NT2/D1 (cell line): ENCODE data around the gene AICDA.
"Not testable (repeated sequence)": the region's sequence is repeated elsewhere in the genome, so short reads cannot be mapped to it uniquely, and the experiment has no call there.

Experiments
- DNase-seq: peaks from one replicate; pipeline ENCODE4 v3.0.0-alpha.2; 2011; ENCODE audit warnings: low read depth, low spot score
- H3K27me3 ChIP-seq: 2 replicates; pipeline ENCODE4 v1.6.0; 2011; ENCODE audit warnings: mild to moderate bottlenecking; ENCODE audit not compliant: insufficient read length, insufficient read depth
- H3K36me3 ChIP-seq: 2 replicates; pipeline ENCODE4 v1.6.1; 2011; ENCODE audit warnings: mild to moderate bottlenecking, low read length, mixed read lengths; ENCODE audit not compliant: insufficient read depth, insufficient read length
- H3K4me1 ChIP-seq: 2 replicates; pipeline ENCODE4 v1.5.1; 2011; ENCODE audit not compliant: insufficient read depth, insufficient read length
- H3K4me3 ChIP-seq: 2 replicates; pipeline ENCODE4 v1.5.1; 2011; ENCODE audit warnings: low read depth; ENCODE audit not compliant: insufficient read length
- H3K9ac ChIP-seq: 2 replicates; pipeline ENCODE4 v1.6.0; 2011; ENCODE audit warnings: low read depth; ENCODE audit not compliant: insufficient read length
- H3K9me3 ChIP-seq: 2 replicates; pipeline ENCODE4 v1.5.1; 2011; ENCODE audit warnings: mild to moderate bottlenecking, low read length; ENCODE audit not compliant: insufficient read depth
- SUZ12 ChIP-seq: IDR thresholded peaks from 2 replicates; pipeline ENCODE4 v1.6.1; 2011; ENCODE audit not compliant: insufficient read length, insufficient read depth; ENCODE audit errors: extremely low read depth
- YY1 ChIP-seq: IDR thresholded peaks from 2 replicates; pipeline ENCODE4 v1.6.1; 2011; ENCODE audit not compliant: insufficient read length, insufficient read depth
- ZNF274 ChIP-seq: IDR thresholded peaks from 2 replicates; pipeline ENCODE4 v1.6.1; 2011; ENCODE audit warnings: mild to moderate bottlenecking, low read depth, low read length

Gene AICDA

DNA sequence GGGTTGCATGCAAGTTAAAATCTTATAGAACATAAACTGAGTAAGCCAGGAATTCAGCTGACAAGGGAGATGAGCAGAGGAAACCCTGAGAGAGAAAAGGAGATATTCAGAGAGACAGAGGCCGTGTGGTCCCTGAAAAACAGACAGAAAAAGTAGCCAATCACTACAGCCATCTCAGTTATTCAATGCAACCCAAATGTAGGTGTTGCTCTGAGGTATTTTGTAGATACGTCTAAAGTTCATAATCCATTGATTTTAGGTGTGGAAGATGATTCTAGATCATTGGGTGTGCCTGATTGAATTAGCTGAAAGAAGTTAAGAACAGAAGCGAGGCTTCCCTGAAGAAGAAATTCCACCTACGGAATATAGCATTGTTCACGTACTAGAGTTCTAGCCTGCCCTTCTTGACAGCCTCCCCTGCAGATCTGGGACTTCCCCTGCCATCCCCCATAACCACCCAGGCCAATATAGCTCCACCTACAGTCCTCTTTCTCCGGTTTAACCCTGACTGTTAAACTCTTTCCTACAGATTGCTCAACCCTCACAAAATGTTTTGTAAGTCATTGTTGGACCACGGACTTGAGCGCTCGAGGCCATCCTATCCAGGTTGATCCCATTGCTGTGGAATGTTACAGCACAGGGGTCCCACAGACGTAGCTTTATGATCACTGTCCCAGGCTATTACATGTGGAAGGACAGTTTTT, 21.7 kb downstream of the AICDA start:
- no peaks in the 10 kb centered on the region for H3K4me1 ChIP-seq
- DNase-seq: no peak
- no peak overlapping the region for H3K9ac ChIP-seq
- no peaks in the 10 kb centered on the region for H3K36me3 ChIP-seq
- TF ChIP-seq SUZ12 (no peak), YY1 (no peak), ZNF274 (no peak)
- no peaks in the 10 kb centered on the region for H3K9me3 ChIP-seq
- no peak overlapping the region for H3K4me3 ChIP-seq
- no peaks in the 10 kb centered on the region for H3K27me3 ChIP-seq

DNA sequence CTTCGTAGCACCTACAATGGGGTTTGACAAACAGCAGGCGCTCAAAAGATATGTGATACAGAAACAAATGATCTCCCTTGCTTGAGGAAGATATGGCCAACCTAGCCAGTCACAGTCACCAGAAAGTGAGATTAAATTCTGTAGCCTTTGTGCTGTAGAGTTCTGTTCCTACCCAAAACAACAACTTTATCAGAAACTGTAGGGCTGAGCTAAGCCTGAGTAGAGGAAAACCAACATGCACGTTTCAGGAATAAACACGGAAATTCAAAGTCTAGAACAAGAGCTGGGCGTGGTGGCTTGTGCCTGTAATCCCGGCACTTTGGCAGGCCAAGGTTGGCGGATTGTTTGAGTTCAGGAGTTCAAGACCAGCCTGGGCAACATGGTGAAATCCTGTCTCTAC, 23.0 kb downstream of the AICDA start:
- no peaks in the 10 kb centered on the region for H3K27me3 ChIP-seq
- DNase-seq: no peak
- no peak overlapping the region for H3K9ac ChIP-seq
- H3K9me3 ChIP-seq: no peaks in the 10 kb centered on the region
- TF ChIP-seq YY1 (no peak), ZNF274 (no peak), SUZ12 (no peak)
- H3K4me1 ChIP-seq: no peaks in the 10 kb centered on the region
- no peak overlapping the region for H3K4me3 ChIP-seq
- H3K36me3 ChIP-seq: no peaks in the 10 kb centered on the region

DNA sequence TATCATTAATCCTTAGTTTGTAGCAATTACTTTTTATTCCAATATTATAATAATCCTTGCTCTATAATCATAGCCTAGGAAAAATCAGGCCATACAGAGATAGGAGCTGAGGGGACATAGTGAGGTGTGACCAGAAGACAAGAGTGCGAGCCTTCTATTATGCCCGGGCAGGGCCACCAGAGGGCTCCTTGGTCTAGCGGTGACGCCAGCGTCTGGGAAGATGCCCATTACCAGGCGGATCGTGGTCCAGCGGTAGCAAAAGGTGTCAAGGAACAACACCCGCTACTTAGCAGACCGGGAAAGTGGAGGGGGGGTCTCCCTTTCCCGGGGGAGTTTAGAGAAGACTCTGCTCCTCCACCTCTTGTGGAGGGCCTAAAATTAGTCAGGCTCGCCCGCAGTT, 28.2 kb downstream of the AICDA start:
- not testable (repeated sequence) for H3K9me3 ChIP-seq, H3K4me3 ChIP-seq, H3K36me3 ChIP-seq, H3K9ac ChIP-seq, DNase-seq, H3K4me1 ChIP-seq, H3K27me3 ChIP-seq

DNA sequence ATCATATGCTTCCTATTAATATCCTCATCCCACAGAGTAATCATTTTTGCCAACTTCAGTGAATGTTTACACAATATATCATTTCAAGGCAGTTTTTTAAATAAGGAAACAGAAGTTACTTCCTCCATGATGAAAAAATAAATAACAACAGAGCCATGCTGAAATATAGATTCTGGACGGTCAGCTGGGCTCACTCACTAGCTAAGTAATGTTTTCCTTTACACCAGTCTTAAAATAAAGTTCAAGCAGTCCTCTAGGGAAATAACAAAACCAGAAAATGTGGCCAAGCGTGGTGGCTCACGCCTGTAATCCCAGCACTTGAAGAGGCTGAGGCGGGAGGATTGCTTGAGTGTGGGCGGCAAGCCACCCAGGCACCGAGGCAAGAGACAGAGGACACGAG, 28.7 kb downstream of the AICDA start:
- Histone ChIP-seq H3K9ac (no peak overlapping the region), H3K9me3 (no peaks in the 10 kb centered on the region), H3K4me3 (no peak overlapping the region), H3K27me3 (no peaks in the 10 kb centered on the region), H3K4me1 (peaks cover 2% of the 10 kb centered on the region), H3K36me3 (no peaks in the 10 kb centered on the region)
- no peak for DNase-seq
- no peak for TF ChIP-seq ZNF274
- no peak for TF ChIP-seq SUZ12
- no peak for TF ChIP-seq YY1

DNA sequence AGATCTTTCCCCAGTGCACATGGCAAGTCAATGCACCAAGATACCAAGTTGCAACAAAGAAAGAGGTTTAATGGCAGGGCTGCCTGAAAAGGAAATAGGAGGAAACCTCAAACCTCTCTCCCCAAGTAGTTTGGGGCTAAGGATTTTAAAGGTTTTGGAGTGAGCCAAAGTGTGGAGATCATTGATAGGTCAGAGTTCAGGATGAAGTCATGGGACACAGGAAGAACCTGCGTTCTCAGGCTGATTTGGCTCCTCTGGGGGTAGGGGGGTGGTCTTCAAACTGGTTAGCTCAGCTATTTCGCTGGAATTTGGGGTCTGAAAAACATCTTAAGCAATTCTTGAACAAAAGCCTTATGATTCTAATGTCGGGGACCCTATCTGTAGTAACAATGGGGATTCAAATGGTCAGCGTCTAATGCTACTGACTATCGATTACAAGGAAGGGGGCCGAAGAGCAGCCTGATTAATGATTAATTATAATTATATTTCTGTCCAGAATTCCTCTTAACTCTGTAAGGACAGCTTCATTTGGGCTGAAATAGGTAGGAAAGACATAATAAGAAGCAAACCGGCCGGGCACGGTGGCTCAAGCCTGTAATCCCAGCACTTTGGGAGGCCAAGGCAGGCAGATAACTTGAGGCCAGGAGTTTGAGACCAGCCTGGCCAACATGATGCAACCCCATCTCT, 31.4 kb downstream of the AICDA start:
- Histone ChIP-seq H3K4me1 (peaks cover 2% of the 10 kb centered on the region), H3K9me3 (no peaks in the 10 kb centered on the region), H3K4me3 (no peak overlapping the region), H3K27me3 (no peaks in the 10 kb centered on the region), H3K36me3 (no peaks in the 10 kb centered on the region), H3K9ac (no peak overlapping the region)
- no peak for DNase-seq
- TF ChIP-seq SUZ12 (no peak), YY1 (no peak), ZNF274 (no peak)

DNA sequence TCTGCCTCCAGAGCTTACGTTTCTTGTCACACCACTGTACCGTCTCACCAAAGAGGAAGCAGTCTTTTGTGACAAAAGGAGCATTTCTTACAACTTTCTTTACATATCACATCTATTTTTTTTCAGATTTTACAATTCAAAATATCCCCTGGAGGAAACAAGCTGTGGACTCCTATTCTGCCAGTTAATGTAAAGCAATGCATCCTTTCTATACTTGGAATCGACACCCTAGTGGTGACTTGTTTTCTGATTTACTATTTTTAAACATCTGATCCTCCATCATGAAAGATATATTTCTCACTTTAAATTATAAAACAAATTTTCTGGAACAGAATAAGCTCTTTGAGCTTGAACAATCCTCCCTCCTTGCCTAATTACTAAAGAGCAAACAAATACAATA, 34.8 kb downstream of the AICDA start:
- H3K4me3 ChIP-seq: no peak overlapping the region
- H3K36me3 ChIP-seq: no peaks in the 10 kb centered on the region
- TF ChIP-seq YY1: no peak
- DNase-seq: no peak
- H3K9ac ChIP-seq: no peak overlapping the region
- no peaks in the 10 kb centered on the region for H3K27me3 ChIP-seq
- H3K4me1 ChIP-seq: peaks cover 2% of the 10 kb centered on the region
- H3K9me3 ChIP-seq: no peaks in the 10 kb centered on the region

DNA sequence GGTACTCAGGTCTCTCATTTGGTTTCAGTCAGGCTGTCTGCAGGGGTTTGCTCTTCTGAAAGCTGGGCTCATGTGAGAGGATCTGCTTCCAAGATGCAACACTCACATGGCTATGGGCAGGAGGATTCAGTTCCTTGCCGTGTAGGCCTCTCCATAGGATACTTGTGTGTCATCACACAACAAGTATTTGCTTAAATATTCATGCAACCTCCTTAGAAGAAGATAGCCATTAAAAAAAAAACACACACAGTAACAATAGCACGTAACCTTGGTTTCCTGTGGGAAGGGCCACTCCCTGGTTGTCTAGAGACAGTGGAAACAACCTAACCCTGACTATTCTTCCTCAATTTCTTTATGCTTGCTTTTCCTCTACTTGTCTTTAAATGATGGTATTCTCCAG, 40.2 kb downstream of the AICDA start:
- Histone ChIP-seq H3K27me3 (no peaks in the 10 kb centered on the region), H3K36me3 (no peaks in the 10 kb centered on the region), H3K9ac (no peak overlapping the region), H3K9me3 (peaks cover 10% of the 10 kb centered on the region; the same call in 1 of the 2 replicates), H3K4me3 (no peak overlapping the region), H3K4me1 (peaks cover 3% of the 10 kb centered on the region)
- DNase-seq: no peak
- TF ChIP-seq ZNF274: no peak
- no peak for TF ChIP-seq SUZ12
- no peak for TF ChIP-seq YY1
